Progenitor cell of endocrine pancreas (in vitro differentiated cells): Measurements from ENCODE around the gene ROGDI. TPM values are rescaled to one million over a fixed set of nuclear protein-coding genes. Genes with fewer than 3 reads are reported as not detected.

Source experiments
- DNase-seq: peaks from one replicate; pipeline ENCODE4 v3.0.0; 2021; ENCODE audit warnings: low spot score; ENCODE audit not compliant: unreplicated experiment
- H3K27ac Mint-ChIP-seq: 2 replicates; pipeline ENCODE4 v1.8.0; 2021; ENCODE audit warnings: mild to moderate bottlenecking, moderate library complexity, mixed read lengths
- H3K27me3 Mint-ChIP-seq: 2 replicates; pipeline ENCODE4 v1.8.0; 2021; ENCODE audit warnings: mixed read lengths
- H3K36me3 Mint-ChIP-seq: 2 replicates; pipeline ENCODE4 v1.8.0; 2022; ENCODE audit warnings: mixed read lengths; ENCODE audit not compliant: insufficient read depth
- H3K4me1 Mint-ChIP-seq: 2 replicates; pipeline ENCODE4 v1.8.0; 2021; ENCODE audit warnings: low read depth, mixed read lengths
- H3K4me3 Mint-ChIP-seq: 2 replicates; pipeline ENCODE4 v1.8.0; 2021; ENCODE audit warnings: low read depth, mild to moderate bottlenecking, moderate library complexity, mixed read lengths
- H3K9me3 Mint-ChIP-seq: 2 replicates; pipeline ENCODE4 v1.8.0; 2021; ENCODE audit warnings: low read depth, mixed read lengths
- CTCF ChIP-seq: fragments of 200-600 bp; sonication (generic); IDR thresholded peaks from one replicate; pipeline ENCODE4 v1.5.0; 2021; ENCODE audit warnings: antibody characterized with exemption, mild to moderate bottlenecking; ENCODE audit not compliant: unreplicated experiment
- total RNA-seq: library from RNA; stranded (reverse); gene quantifications from 2 replicates; pipeline ENCODE4 v1.2.1, GENCODE V29; 2021

The ROGDI gene
- total RNA-seq, 1 donor from 2014 or later: 44.1 TPM

DNA sequence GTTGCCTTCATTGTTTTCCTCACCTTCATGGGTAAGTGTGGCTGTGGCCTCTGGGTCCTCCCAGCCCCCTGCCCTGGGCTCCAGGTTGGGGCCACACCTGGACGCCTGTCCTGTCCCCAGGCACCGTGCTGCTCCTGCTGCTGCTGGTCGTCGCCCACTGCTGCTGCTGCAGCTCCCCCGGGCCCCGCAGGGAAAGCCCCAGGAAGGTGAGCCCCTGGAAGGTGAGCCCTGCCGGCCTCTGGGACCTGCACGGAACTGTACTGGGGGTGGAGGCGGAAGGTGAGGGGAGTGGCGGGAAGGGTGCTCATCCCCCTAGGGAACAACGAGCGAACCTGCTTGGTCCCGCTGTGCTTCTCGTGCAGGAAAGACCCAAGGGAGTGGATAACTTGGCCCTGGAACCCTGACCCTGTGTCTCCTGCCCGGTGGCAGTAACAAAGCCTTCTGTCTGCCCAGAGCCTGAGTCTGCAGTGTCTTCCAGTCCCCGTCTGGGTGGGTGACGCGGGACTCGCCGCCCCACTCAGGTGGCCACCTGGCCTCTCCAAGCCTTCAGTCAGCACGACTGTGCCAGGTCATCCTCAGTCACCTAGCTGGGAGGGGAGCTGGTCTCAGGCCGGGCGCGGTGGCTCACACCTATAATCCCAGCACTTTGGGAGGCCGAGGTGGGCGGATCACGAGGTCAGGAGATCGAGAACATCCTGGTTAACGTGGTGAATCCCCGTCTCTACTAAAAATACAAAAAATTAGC, 6.4 kb downstream of the ROGDI start:
- H3K4me1 Mint-ChIP-seq: peaks cover 1% of the 10 kb centered on the region
- H3K4me3 Mint-ChIP-seq: no peak overlapping the region
- no peak for DNase-seq
- H3K9me3 Mint-ChIP-seq: no peaks in the 10 kb centered on the region
- peaks cover 2% of the 10 kb centered on the region for H3K36me3 Mint-ChIP-seq
- no peaks in the 10 kb centered on the region for H3K27me3 Mint-ChIP-seq
- TF ChIP-seq CTCF: no peak
- no peak overlapping the region for H3K27ac Mint-ChIP-seq

- Mint-ChIP-seq H3K4me1 (no peaks in the 10 kb centered on the region), H3K9me3 (no peaks in the 10 kb centered on the region), H3K27me3 (no peaks in the 10 kb centered on the region), H3K27ac (no peak within 1 kb of the TSS), H3K36me3 (peaks cover 2% of the 10 kb centered on the region), H3K4me3 (no peak within 1 kb of the TSS)
- DNase-seq: no peak
- no peak for TF ChIP-seq CTCF
Observed at GRCh38 chr16:4795181-4795827, 7.1 kb downstream of the ROGDI start, which contains the start of gene SMIM22. SMIM22 (plus strand) TSS chr16:4795369; CDS start chr16:4795735, 366 bp downstream.

DNA sequence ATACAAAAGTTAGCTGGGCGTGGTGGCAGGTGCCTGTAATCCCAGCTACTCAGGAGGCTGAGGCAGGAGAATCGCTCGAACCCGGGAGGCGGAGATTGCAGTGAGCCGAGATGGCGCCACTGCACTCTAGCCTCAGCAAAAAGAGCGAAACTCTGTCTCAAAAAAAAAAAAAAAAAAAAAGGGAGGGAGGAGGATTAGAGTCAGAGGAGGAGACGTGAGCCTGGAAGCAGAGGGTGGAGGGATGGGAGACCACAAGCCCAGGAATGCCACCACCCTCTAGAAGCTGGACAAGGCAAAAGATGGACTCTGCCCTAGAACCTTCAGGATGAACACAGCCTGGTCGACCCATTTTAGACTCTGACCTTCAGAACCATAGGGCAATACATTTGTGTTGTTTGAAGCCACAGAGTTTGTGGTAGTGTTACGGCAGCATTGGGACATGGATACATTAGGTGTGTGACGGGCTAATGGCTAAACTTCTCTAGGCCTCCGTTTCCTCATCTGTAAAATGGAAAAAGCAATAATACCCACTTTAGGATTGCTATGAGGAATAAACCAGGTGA, 9.4 kb downstream of the ROGDI start:
- no peak for DNase-seq
- no peak for TF ChIP-seq CTCF
- Mint-ChIP-seq H3K27ac (no peak overlapping the region), H3K27me3 (no peaks in the 10 kb centered on the region), H3K9me3 (no peaks in the 10 kb centered on the region), H3K4me3 (no peak overlapping the region), H3K4me1 (peaks cover 10% of the 10 kb centered on the region), H3K36me3 (peaks cover 2% of the 10 kb centered on the region)

DNA sequence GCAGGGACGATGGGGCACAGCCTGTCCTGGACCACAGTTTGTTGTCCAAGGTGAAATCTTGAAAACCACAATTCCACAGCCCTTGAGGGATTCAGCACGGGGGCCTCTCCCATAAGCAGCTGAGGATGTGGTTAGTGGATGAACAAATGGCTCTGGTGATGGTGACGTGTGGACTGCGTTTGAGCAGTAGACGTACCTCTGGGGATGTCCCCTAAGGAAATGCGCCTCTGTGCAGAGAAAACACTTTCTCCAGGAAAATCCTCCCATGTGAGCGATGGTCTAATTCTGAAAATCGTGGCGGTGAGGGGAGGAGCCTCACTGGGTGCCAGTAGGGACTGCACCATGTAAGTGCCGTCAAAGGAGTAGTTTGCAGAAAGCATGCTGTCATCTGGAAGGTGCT, 11.6 kb downstream of the ROGDI start:
- H3K27me3 Mint-ChIP-seq: no peaks in the 10 kb centered on the region
- H3K36me3 Mint-ChIP-seq: no peaks in the 10 kb centered on the region
- H3K4me3 Mint-ChIP-seq: no peak overlapping the region
- no peak overlapping the region for H3K27ac Mint-ChIP-seq
- H3K9me3 Mint-ChIP-seq: no peaks in the 10 kb centered on the region
- DNase-seq: no peak
- no peak for TF ChIP-seq CTCF
- H3K4me1 Mint-ChIP-seq: peaks cover 14% of the 10 kb centered on the region

DNA sequence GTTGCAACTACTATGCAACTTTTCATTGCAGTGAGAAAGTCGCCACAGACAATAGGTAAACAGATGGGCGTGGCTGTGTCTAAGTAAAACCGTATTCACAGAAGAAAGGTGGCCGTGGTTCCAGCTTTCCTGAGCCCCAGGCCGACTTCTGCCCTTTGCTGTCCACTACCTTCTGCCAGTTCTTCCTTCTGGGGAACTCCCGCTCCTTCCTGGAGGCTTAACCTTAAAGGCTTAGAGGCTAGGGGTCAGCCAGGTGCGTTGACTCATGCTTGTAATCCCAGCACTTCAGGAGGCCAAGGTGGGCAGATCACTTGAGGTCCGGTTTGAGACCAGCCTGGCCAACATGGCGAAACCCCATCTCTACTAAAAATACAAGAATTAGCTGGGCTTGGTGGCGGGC, 12.2 kb downstream of the ROGDI start:
- Mint-ChIP-seq H3K4me1 (peaks cover 14% of the 10 kb centered on the region), H3K9me3 (no peaks in the 10 kb centered on the region), H3K36me3 (no peaks in the 10 kb centered on the region), H3K27me3 (no peaks in the 10 kb centered on the region), H3K27ac (no peak overlapping the region), H3K4me3 (no peak overlapping the region)
- DNase-seq: no peak
- TF ChIP-seq CTCF: no peak
